ENCODE results near the gene CFAP68. TPM values are rescaled to one million over a fixed set of nuclear protein-coding genes. Genes with fewer than 3 reads are reported as not detected.

The CFAP68 gene
- total RNA-seq, 4 donors from 2014 or later, result 0.29 to 22.8 (median 4.2) TPM

GRCh38 chr11:111841370-111842053 is 37.8 kb upstream of the CFAP68 start:
- TF ChIP-seq POLR2A (IDR thresholded peaks at IDR 0.05) (no peak), CTCF (IDR thresholded peaks at IDR 0.05) (peak; percentile 88 to 95 (median 92))
- intact Hi-C loops (cut with DNase I; ENCODE audit: low total_unique reads), result no loop called here
- Histone ChIP-seq H3K27ac (peak overlapping the region; percentile 63 to 78), H3K4me1 (peaks cover 0 to 3% of the 10 kb centered on the region in 2 donors), H3K27me3 (no peaks in the 10 kb centered on the region), H3K9me3 (no peaks in the 10 kb centered on the region), H3K36me3 (no peaks in the 10 kb centered on the region), H3K4me3 (no peak overlapping the region)
- DNase-seq, result peak; percentile 87 to 95

GRCh38 chr11:111843661-111844060 is 35.7 kb upstream of the CFAP68 start:
- intact Hi-C loops (cut with DNase I; ENCODE audit: low total_unique reads), result no loop called here
- no peak for TF ChIP-seq CTCF (IDR thresholded peaks at IDR 0.05)
- TF ChIP-seq POLR2A (IDR thresholded peaks at IDR 0.05), result no peak

DNA sequence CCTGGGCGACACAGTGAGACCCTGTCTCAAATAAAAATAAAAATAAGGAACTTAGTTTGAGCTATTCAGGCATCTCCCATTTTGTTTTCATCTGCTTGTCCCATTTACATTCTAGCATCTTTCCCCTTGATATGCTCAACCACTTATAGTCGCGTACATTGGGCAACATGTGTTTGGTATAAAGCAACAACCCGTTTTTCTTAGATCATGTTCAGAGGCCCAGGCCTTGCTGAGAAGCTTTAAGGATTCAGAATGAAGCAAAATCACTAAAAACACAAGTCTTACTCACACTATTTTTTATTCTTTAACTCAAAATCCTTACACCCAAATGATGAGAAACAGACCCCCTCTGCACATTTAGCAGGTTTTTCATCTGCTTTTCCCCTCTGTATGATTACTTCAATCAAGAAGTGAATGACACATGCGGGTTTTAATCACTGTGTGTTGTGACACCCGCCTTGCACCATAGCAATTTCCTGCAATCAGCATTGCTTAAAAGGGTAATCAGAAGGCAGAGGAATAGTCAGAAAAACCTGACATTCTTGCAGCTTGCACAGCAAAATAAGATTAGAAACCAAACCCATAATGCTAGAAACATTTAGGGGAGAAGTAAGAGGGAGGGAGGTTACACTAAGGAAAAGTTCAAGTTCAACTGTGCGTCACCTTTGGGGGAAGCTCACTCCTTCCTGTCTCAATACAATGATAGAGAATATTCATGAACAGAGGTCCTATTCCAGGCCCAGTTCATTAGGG is 33.9 kb upstream of the CFAP68 start:
- intact Hi-C loops (cut with DNase I; ENCODE audit: low total_unique reads), result no loop called here

More at GRCh38 chr11:111843661-111844060, 35.7 kb upstream of the CFAP68 start:
- Histone ChIP-seq H3K27ac (no peak overlapping the region), H3K4me3 (no peak overlapping the region), H3K36me3 (no peaks in the 10 kb centered on the region), H3K9me3 (no peaks in the 10 kb centered on the region), H3K27me3 (no peaks in the 10 kb centered on the region), H3K4me1 (peaks cover 0 to 3% of the 10 kb centered on the region in 2 donors)
- no peak for DNase-seq

GRCh38 chr11:111846063-111846462 is 33.3 kb upstream of the CFAP68 start:
- intact Hi-C loops (cut with DNase I; ENCODE audit: low total_unique reads), result no loop called here
- H3K4me1 ChIP-seq, result no peaks in the 10 kb centered on the region
- no peaks in the 10 kb centered on the region for H3K9me3 ChIP-seq
- peak overlapping the region; percentile 44 to 69 for H3K27ac ChIP-seq
- no peak for DNase-seq
- H3K27me3 ChIP-seq, result no peaks in the 10 kb centered on the region
- no peak overlapping the region for H3K4me3 ChIP-seq
- no peak for TF ChIP-seq CTCF (IDR thresholded peaks at IDR 0.05)
- TF ChIP-seq POLR2A (IDR thresholded peaks at IDR 0.05), result no peak
- H3K36me3 ChIP-seq, result no peaks in the 10 kb centered on the region

More for the DNA sequence above, 33.9 kb upstream of the CFAP68 start:
- Histone ChIP-seq H3K4me1 (peaks cover 0 to under 1% of the 10 kb centered on the region in 2 donors), H3K4me3 (no peak overlapping the region), H3K36me3 (no peaks in the 10 kb centered on the region), H3K27me3 (no peaks in the 10 kb centered on the region), H3K27ac (no peak overlapping the region), H3K9me3 (no peaks in the 10 kb centered on the region)
- TF ChIP-seq POLR2A (IDR thresholded peaks at IDR 0.05) (no peak), CTCF (IDR thresholded peaks at IDR 0.05) (no peak)
- DNase-seq, result no peak

DNA sequence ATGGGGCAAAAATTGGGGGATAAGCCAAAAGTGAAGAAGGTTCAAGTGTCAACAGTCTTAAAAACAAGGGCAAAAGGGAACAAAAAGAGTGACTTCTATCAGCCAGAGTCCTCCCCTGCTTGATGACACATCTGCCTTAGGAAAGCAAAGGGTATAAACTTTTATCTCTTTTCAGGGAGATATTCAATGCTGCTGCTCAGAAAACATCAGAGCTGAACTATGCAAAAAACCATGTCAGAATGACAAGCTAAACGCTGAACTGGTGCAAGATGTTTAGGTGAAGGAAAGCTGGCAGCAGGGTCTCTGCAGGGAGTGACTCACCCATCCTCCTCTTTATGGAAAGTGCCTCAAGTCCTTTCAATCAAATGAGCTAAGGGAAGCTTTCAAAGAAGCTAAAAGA is 32.7 kb upstream of the CFAP68 start:
- no peak overlapping the region for H3K4me3 ChIP-seq
- TF ChIP-seq CTCF (IDR thresholded peaks at IDR 0.05) (no peak), POLR2A (IDR thresholded peaks at IDR 0.05) (no peak)
- no peaks in the 10 kb centered on the region for H3K36me3 ChIP-seq
- H3K4me1 ChIP-seq, result no peaks in the 10 kb centered on the region
- intact Hi-C loops (cut with DNase I; ENCODE audit: low total_unique reads), result no loop called here
- H3K9me3 ChIP-seq, result no peaks in the 10 kb centered on the region
- no peaks in the 10 kb centered on the region for H3K27me3 ChIP-seq
- peak; percentile 21 to 49 for DNase-seq
- H3K27ac ChIP-seq, result peak overlapping the region; percentile 64 to 69

Measured in uterus (tissue), 4 donors.